ENCODE results near the gene RPL7A. TPM values are rescaled to one million over a fixed set of nuclear protein-coding genes. Genes with fewer than 3 reads are reported as not detected.

The RPL7A gene
- total and polyA plus RNA-seq, 2 donors (not counting 3 experiments of a cell fraction or from before 2014, with no cell fraction given): 2,112 to 2,329 TPM

GRCh38 chr9:133351526-133351907, 3.5 kb downstream of the RPL7A start:
- Histone ChIP-seq H3K4me1 (ENCODE audit: control insufficient read depth, extremely low read depth, insufficient read depth, low read length) (peaks cover 18% of the 10 kb centered on the region), H3K9me3 (replicated peaks; ENCODE audit: control insufficient read depth, insufficient read depth, low read length) (no peaks in the 10 kb centered on the region), H4K20me1 (replicated peaks; ENCODE audit: control insufficient read depth, extremely low read depth, insufficient read depth, low read length) (no peaks in the 10 kb centered on the region), H2AFZ (ENCODE audit: low read depth, low read length) (no peak overlapping the region), H3K36me3 (ENCODE audit: control insufficient read depth in 2 of 2, extremely low read depth in 1 of 2, insufficient read depth in 2 of 2, low read length in 2 of 2) (peaks cover 15 to 28% of the 10 kb centered on the region in 2 experiments), H3K9me1 (replicated peaks; ENCODE audit: control insufficient read depth, extremely low read depth, insufficient read depth, low read length) (no peaks in the 10 kb centered on the region), H3K27ac (ENCODE audit: insufficient read depth, low read depth, low read length) (no peak overlapping the region), H3K27me3 (ENCODE audit: control insufficient read depth in 2 of 2, insufficient read depth in 2 of 2, low read length in 2 of 2) (no peaks in the 10 kb centered on the region), H3K79me2 (ENCODE audit: control insufficient read depth, insufficient read depth, low read length) (peaks cover 33% of the 10 kb centered on the region), H3K4me3 (replicated peaks in 1 of 3; ENCODE audit: insufficient read depth in 1 of 3, low read depth in 1 of 3, low read length in 3 of 3) (no peak overlapping the region), H3K9ac (replicated peaks; ENCODE audit: extremely low read depth, insufficient read depth, low read length) (no peak overlapping the region), H3K4me2 (ENCODE audit: insufficient read depth, low read length) (no peak overlapping the region)
- DNase-seq (ENCODE audit: low read depth, low spot score): no peak
- TF ChIP-seq EZH2 (IDR thresholded peaks at IDR 0.05; ENCODE audit: borderline replicate concordance, low read depth, low read length, severe bottlenecking): no peak
- no peak for TF ChIP-seq FOS (IDR thresholded peaks at IDR 0.05; ENCODE audit: borderline replicate concordance, insufficient read depth, low read length)
- no peak for TF ChIP-seq POLR2AphosphoS5 (IDR thresholded peaks at IDR 0.05; ENCODE audit: insufficient read depth, low read depth, low read length)
- no peak for TF ChIP-seq POLR2A (IDR thresholded peaks at IDR 0.05; ENCODE audit: low read depth, low read length)
- no peak for TF ChIP-seq GATA2 (IDR thresholded peaks at IDR 0.05; ENCODE audit: insufficient read depth, insufficient read length, low read depth, low read length)
- no peak for TF ChIP-seq MYC (IDR thresholded peaks at IDR 0.05; ENCODE audit: low read depth, low read length)
- no peak for TF ChIP-seq MAX (IDR thresholded peaks at IDR 0.05; ENCODE audit: insufficient read depth, insufficient read length)
- TF ChIP-seq CTCF (IDR thresholded peaks at IDR 0.05; ENCODE audit: extremely low read depth in 1 of 2, insufficient read depth in 1 of 2, low read depth in 1 of 2, low read length in 2 of 2): no peak
- no peak for TF ChIP-seq JUN (IDR thresholded peaks at IDR 0.05; ENCODE audit: borderline replicate concordance, insufficient read depth, insufficient read length, low read depth)
- no TSS peak for BruUV-seq (replicated peaks)
- ChIA-PET CTCF (interaction anchor here (0.9 to 1.4 kb wide), 2 partner anchors 23 to 165 kb away, joined by 3 to 4 read pairs; no protein-coding TSS in a partner anchor), POLR2A (no interaction called here)
- intact Hi-C loops (cut with micrococcal nuclease) (no loop called here), dilution Hi-C loops (cut with MboI; ENCODE audit: extremely low pct_ligation_motif_present, low sequenced_read_pairs) (no loop called here)
- FAIRE-seq: no peak
